ENCODE data around the gene C10orf53. TPM values are rescaled to one million over a fixed set of nuclear protein-coding genes. Genes with fewer than 3 reads are reported as not detected.
"Not testable (repeated sequence)": the region's sequence is repeated elsewhere in the genome, so short reads cannot be mapped to it uniquely, and the experiment has no call there.

The C10orf53 gene
- polyA plus RNA-seq, 4 donors: not detected

DNA sequence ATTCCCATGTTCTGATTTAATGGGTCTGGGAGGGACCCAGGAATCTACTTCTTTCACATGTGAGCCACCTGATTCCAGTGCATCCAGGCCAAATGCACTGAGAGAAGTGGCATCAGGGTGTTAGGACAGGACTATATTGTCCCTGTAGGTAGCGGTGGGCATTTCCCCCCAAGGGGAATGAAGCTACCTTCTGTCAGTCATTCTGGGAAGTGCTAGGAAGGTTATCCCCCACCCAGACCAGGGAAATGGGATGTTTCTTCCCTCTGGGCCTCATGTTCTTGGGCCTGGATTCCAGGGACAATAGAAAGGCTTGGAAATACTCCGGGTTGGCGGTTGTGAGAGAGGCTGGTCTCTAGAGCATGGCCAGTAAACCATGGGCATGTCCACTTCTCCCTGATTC, 20.8 kb downstream of the C10orf53 start:
- FAIRE-seq (no peak), DNase-seq (no peak)
- peaks cover 0 to 6% (median 0%) of the 10 kb centered on the region in 3 donors for H3K27me3 ChIP-seq (ENCODE audit: control insufficient read depth in 3 of 3, insufficient read depth in 3 of 3, low read length in 3 of 3)
- WGBS, 3 donors: 90 to 91% (median 90%) methylated on average over 3 of the region's 3 CpGs
- H3K36me3 ChIP-seq (ENCODE audit: control insufficient read depth in 3 of 3, insufficient read depth in 2 of 3, low read depth in 1 of 3, low read length in 3 of 3): no peaks in the 10 kb centered on the region
- H3K4me1 ChIP-seq (ENCODE audit: control insufficient read depth in 3 of 3, insufficient read depth in 2 of 3, low read depth in 1 of 3, low read length in 2 of 3): no peaks in the 10 kb centered on the region
- H3K9me3 ChIP-seq (ENCODE audit: control insufficient read depth in 2 of 2, insufficient read depth in 1 of 2, low read depth in 1 of 2, low read length in 1 of 2): peaks cover 0 to 1% of the 10 kb centered on the region in 2 donors
- no peak overlapping the region for H3K27ac ChIP-seq (ENCODE audit: low read depth in 1 of 3, low read length in 2 of 3)
- H3K4me3 ChIP-seq (ENCODE audit: low read depth in 1 of 3, low read length in 3 of 3): no peak overlapping the region

DNA sequence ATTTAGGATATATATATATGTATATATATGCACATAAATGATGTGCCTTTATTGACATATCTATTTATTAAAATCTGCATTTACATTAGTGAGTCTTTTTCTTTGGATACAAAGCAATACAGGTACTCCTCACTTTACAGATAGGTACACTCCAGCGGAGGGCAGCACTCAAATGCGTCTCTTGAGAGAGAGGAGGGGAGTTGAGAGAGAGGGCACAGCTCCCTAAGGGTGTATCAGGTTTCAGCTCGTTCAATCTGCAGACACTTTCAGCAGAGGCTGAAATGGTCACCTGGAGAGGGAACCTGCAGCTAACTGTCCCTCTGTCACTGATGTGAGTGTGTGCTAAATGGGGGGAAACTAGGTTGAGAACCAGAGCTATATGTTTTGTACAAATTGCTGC, 21.5 kb downstream of the C10orf53 start:
- Histone ChIP-seq H3K27ac (ENCODE audit: low read depth in 1 of 3, low read length in 2 of 3) (no peak overlapping the region), H3K36me3 (ENCODE audit: control insufficient read depth in 3 of 3, insufficient read depth in 2 of 3, low read depth in 1 of 3, low read length in 3 of 3) (no peaks in the 10 kb centered on the region), H3K4me3 (ENCODE audit: low read depth in 1 of 3, low read length in 3 of 3) (no peak overlapping the region), H3K9me3 (ENCODE audit: control insufficient read depth in 2 of 2, insufficient read depth in 1 of 2, low read depth in 1 of 2, low read length in 1 of 2) (peaks cover 0 to 4% of the 10 kb centered on the region in 2 donors), H3K4me1 (ENCODE audit: control insufficient read depth in 3 of 3, insufficient read depth in 2 of 3, low read depth in 1 of 3, low read length in 2 of 3) (no peaks in the 10 kb centered on the region), H3K27me3 (ENCODE audit: control insufficient read depth in 3 of 3, insufficient read depth in 3 of 3, low read length in 3 of 3) (peaks cover 0 to 6% (median 0%) of the 10 kb centered on the region in 3 donors)
- DNase-seq: no peak
- WGBS, 3 donors: 8 to 20% (median 14%) methylated on average over 3 of the region's 3 CpGs
- no peak for FAIRE-seq

DNA sequence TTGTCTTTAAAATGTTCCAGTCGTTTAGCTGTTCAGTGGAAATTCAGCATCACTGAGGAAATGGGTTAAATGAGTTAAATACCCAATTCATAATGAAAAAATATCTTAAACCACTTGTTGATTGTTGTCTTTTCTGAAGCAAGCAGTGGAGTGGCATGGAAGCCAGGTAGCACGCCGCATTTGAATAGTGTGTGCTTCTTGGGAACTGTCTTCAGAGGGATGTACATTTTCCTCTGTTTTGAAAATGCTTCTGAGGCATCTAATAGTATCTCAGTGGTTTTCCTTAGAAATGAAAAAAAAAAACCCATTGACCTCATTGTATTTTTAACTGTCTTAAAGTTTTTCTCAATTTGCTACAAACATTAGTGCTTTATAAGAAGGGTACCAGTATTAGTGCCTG, 28.1 kb downstream of the C10orf53 start:
- Histone ChIP-seq H3K4me3 (ENCODE audit: low read depth in 1 of 3, low read length in 3 of 3) (no peak overlapping the region), H3K9me3 (ENCODE audit: control insufficient read depth in 2 of 2, insufficient read depth in 1 of 2, low read depth in 1 of 2, low read length in 1 of 2) (peaks cover 0 to 4% of the 10 kb centered on the region in 2 donors), H3K27ac (ENCODE audit: low read depth in 1 of 3, low read length in 2 of 3) (no peak overlapping the region), H3K4me1 (ENCODE audit: control insufficient read depth in 3 of 3, insufficient read depth in 2 of 3, low read depth in 1 of 3, low read length in 2 of 3) (no peaks in the 10 kb centered on the region), H3K27me3 (ENCODE audit: control insufficient read depth in 3 of 3, insufficient read depth in 3 of 3, low read length in 3 of 3) (peaks cover 0 to 6% (median 2%) of the 10 kb centered on the region in 3 donors), H3K36me3 (ENCODE audit: control insufficient read depth in 3 of 3, insufficient read depth in 2 of 3, low read depth in 1 of 3, low read length in 3 of 3) (no peaks in the 10 kb centered on the region)
- 76 to 79% (median 77%) methylated on average over 3 of the region's 3 CpGs for WGBS, 3 donors
- FAIRE-seq (no peak), DNase-seq (no peak)

DNA sequence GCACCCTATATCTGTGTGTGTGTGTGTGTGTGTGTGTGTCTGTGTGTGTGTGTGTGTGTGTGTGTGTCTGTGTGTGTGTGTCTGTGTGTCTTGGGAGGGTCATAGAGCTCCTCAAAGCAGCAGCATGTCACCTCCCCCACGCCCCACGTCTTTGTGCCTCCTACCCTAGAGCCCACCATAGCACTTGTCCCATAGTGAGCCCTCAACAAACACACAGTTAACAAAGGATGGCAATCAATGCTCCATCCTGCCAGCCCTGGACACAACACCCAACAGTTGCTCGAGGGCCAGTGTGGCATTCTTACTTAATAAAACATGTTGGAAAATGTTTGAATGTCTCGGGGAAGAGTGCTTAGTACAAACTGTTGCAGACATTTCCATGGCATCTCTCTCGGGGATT, 30.5 kb downstream of the C10orf53 start:
- Histone ChIP-seq H3K36me3 (ENCODE audit: control insufficient read depth in 3 of 3, insufficient read depth in 2 of 3, low read depth in 1 of 3, low read length in 3 of 3) (no peaks in the 10 kb centered on the region), H3K4me1 (ENCODE audit: control insufficient read depth in 3 of 3, insufficient read depth in 2 of 3, low read depth in 1 of 3, low read length in 2 of 3) (no peaks in the 10 kb centered on the region), H3K27ac (ENCODE audit: low read depth in 1 of 3, low read length in 2 of 3) (no peak overlapping the region), H3K27me3 (ENCODE audit: control insufficient read depth in 3 of 3, insufficient read depth in 3 of 3, low read length in 3 of 3) (peaks cover 0 to 4% (median 2%) of the 10 kb centered on the region in 3 donors), H3K4me3 (ENCODE audit: low read depth in 1 of 3, low read length in 3 of 3) (no peak overlapping the region), H3K9me3 (ENCODE audit: control insufficient read depth in 2 of 2, insufficient read depth in 1 of 2, low read depth in 1 of 2, low read length in 1 of 2) (peaks cover 0 to 4% of the 10 kb centered on the region in 2 donors)
- WGBS, 3 donors: 58 to 74% (median 61%) methylated on average over 5 of the region's 5 CpGs
- no peak for FAIRE-seq
- DNase-seq: no peak

DNA sequence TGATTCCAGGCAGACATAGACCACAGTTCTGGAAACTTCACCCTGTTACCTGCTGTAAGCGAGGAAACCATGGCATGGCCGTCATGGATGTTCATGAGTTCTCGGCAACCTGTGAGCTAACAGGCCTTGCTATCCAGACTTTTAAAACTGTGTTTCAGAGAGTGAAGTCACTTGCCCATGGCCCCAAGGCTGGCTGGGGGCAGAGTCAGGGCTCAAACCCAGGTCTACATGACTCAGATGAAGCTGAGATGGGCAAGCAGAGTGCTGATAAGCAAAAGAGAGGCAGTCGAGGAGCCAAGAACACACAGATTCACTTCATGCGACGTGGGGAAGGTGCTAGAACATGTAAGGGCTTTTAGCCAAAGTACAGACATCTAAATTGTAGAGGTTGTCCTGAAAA, 31.5 kb downstream of the C10orf53 start:
- Histone ChIP-seq H3K36me3 (ENCODE audit: control insufficient read depth in 3 of 3, insufficient read depth in 2 of 3, low read depth in 1 of 3, low read length in 3 of 3) (no peaks in the 10 kb centered on the region), H3K4me3 (ENCODE audit: low read depth in 1 of 3, low read length in 3 of 3) (no peak overlapping the region), H3K4me1 (ENCODE audit: control insufficient read depth in 3 of 3, insufficient read depth in 2 of 3, low read depth in 1 of 3, low read length in 2 of 3) (no peaks in the 10 kb centered on the region), H3K27ac (ENCODE audit: low read depth in 1 of 3, low read length in 2 of 3) (no peak overlapping the region), H3K27me3 (ENCODE audit: control insufficient read depth in 3 of 3, insufficient read depth in 3 of 3, low read length in 3 of 3) (peaks cover 0 to 4% (median 2%) of the 10 kb centered on the region in 3 donors), H3K9me3 (ENCODE audit: control insufficient read depth in 2 of 2, insufficient read depth in 1 of 2, low read depth in 1 of 2, low read length in 1 of 2) (no peaks in the 10 kb centered on the region)
- no peak for DNase-seq
- 78 to 83% (median 81%) methylated on average over 6 of the region's 6 CpGs for WGBS, 3 donors
- no peak for FAIRE-seq

DNA sequence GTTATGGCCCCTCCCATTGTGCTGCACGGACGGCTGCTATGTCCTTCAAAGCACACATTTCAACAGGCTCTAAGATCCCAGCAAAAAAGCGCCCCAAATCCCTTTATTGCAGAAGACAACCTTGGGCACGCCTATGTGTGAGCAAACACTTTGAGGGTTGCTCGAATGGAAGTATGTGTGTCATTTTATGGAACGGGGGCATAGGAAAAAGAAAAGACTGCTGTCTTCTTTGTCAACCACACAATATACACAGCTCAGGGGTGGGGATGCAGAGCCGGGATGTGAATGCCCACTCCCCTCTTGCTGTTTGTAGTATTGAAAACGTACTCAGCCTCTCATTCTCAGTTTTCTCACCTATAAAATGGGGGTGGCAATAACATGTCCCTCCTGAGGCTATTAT, 32.0 kb downstream of the C10orf53 start:
- DNase-seq (no peak), FAIRE-seq (no peak)
- peaks cover 0 to 4% (median 2%) of the 10 kb centered on the region in 3 donors for H3K27me3 ChIP-seq (ENCODE audit: control insufficient read depth in 3 of 3, insufficient read depth in 3 of 3, low read length in 3 of 3)
- H3K4me1 ChIP-seq (ENCODE audit: control insufficient read depth in 3 of 3, insufficient read depth in 2 of 3, low read depth in 1 of 3, low read length in 2 of 3): no peaks in the 10 kb centered on the region
- H3K4me3 ChIP-seq (ENCODE audit: low read depth in 1 of 3, low read length in 3 of 3): no peak overlapping the region
- no peak overlapping the region for H3K27ac ChIP-seq (ENCODE audit: low read depth in 1 of 3, low read length in 2 of 3)
- H3K9me3 ChIP-seq (ENCODE audit: control insufficient read depth in 2 of 2, insufficient read depth in 1 of 2, low read depth in 1 of 2, low read length in 1 of 2): no peaks in the 10 kb centered on the region
- 24 to 52% (median 26%) methylated on average over 8 of the region's 8 CpGs for WGBS, 3 donors
- H3K36me3 ChIP-seq (ENCODE audit: control insufficient read depth in 3 of 3, insufficient read depth in 2 of 3, low read depth in 1 of 3, low read length in 3 of 3): no peaks in the 10 kb centered on the region

DNA sequence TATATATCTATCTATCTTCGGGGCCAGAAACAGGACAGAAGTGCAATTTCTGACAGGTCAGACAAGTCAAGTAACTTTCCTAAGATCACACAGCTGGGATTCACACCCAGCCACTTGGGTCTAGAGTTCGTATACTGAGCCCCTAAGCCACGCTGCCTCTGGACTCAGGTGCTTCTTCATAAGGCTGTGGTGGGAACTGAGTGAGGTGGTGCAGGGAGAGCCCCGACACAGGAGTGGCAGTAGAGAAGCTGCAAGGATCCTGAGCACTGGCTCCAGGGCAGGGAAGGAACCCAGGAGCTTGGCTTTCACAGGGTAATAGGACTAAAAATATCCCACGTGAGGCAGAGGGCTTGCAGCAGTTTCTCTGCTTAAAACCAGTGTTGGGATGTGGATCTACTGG, 33.8 kb downstream of the C10orf53 start:
- DNase-seq (no peak), FAIRE-seq (no peak)
- no peak overlapping the region for H3K27ac ChIP-seq (ENCODE audit: low read depth in 1 of 3, low read length in 2 of 3)
- 65 to 85% (median 76%) methylated on average over 5 of the region's 5 CpGs for WGBS, 3 donors
- H3K9me3 ChIP-seq (ENCODE audit: control insufficient read depth in 2 of 2, insufficient read depth in 1 of 2, low read depth in 1 of 2, low read length in 1 of 2): no peaks in the 10 kb centered on the region
- no peaks in the 10 kb centered on the region for H3K36me3 ChIP-seq (ENCODE audit: control insufficient read depth in 3 of 3, insufficient read depth in 2 of 3, low read depth in 1 of 3, low read length in 3 of 3)
- H3K4me3 ChIP-seq (ENCODE audit: low read depth in 1 of 3, low read length in 3 of 3): no peak overlapping the region
- no peaks in the 10 kb centered on the region for H3K4me1 ChIP-seq (ENCODE audit: control insufficient read depth in 3 of 3, insufficient read depth in 2 of 3, low read depth in 1 of 3, low read length in 2 of 3)
- peaks cover 0 to 2% (median 0%) of the 10 kb centered on the region in 3 donors for H3K27me3 ChIP-seq (ENCODE audit: control insufficient read depth in 3 of 3, insufficient read depth in 3 of 3, low read length in 3 of 3)

DNA sequence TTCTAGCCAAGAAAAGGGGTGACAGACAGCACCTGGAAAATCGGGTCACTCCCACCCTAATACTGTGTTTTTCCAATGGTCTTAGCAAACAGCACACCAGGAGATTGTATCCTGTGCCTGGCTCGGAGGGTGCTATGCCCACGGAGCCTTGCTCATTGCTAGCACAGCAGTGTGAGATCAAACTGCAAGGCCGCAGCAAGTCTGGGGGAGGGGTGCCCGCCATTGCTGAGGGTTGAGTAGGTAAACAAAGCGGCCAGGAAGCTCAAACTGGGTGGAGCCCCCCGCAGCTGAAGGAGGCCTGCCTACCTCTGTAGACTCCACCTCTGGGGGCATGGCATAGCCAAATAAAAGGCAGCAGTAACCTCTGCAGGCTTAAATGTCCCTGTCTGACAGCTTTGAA, 35.7 kb downstream of the C10orf53 start:
- not testable (repeated sequence) for H3K27ac ChIP-seq (ENCODE audit: low read depth in 1 of 3, low read length in 2 of 3); H3K4me1 ChIP-seq (ENCODE audit: control insufficient read depth in 3 of 3, insufficient read depth in 2 of 3, low read depth in 1 of 3, low read length in 2 of 3); H3K36me3 ChIP-seq (ENCODE audit: control insufficient read depth in 3 of 3, insufficient read depth in 2 of 3, low read depth in 1 of 3, low read length in 3 of 3); H3K27me3 ChIP-seq (ENCODE audit: control insufficient read depth in 3 of 3, insufficient read depth in 3 of 3, low read length in 3 of 3); H3K4me3 ChIP-seq (ENCODE audit: low read depth in 1 of 3, low read length in 3 of 3); DNase-seq; FAIRE-seq; H3K9me3 ChIP-seq (ENCODE audit: control insufficient read depth in 2 of 2, insufficient read depth in 1 of 2, low read depth in 1 of 2, low read length in 1 of 2)
- 87 to 89% (median 87%) methylated on average over 7 of the region's 7 CpGs for WGBS, 3 donors

DNA sequence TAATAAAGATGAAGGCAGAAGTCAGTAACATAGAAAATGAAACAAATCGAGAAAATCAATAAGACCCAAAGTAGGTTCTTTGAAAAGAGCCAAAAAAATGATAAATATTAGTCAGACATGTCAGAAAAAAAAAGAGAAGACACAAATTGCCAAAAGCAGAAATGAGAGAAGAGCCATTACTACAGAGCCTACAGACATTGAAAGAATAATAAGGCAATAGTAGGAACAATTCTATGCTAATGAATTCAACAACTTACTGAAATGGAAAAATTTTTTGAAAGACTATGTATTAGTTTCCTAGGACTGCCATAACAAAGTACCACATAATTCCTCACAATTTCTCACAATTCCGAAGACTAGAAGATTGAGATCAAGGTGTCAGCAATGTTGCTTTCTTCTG, 47.1 kb downstream of the C10orf53 start:
- 61 to 70% (median 67%) methylated on average over 2 of the region's 2 CpGs for WGBS, 3 donors
- H3K4me3 ChIP-seq (ENCODE audit: low read depth in 1 of 3, low read length in 3 of 3): no peak overlapping the region
- DNase-seq: no peak
- no peaks in the 10 kb centered on the region for H3K4me1 ChIP-seq (ENCODE audit: control insufficient read depth in 3 of 3, insufficient read depth in 2 of 3, low read depth in 1 of 3, low read length in 2 of 3)
- H3K36me3 ChIP-seq (ENCODE audit: control insufficient read depth in 3 of 3, insufficient read depth in 2 of 3, low read depth in 1 of 3, low read length in 3 of 3): no peaks in the 10 kb centered on the region
- H3K27me3 ChIP-seq (ENCODE audit: control insufficient read depth in 3 of 3, insufficient read depth in 3 of 3, low read length in 3 of 3): no peaks in the 10 kb centered on the region
- FAIRE-seq: no peak
- no peaks in the 10 kb centered on the region for H3K9me3 ChIP-seq (ENCODE audit: control insufficient read depth in 2 of 2, insufficient read depth in 1 of 2, low read depth in 1 of 2, low read length in 1 of 2)
- no peak overlapping the region for H3K27ac ChIP-seq (ENCODE audit: low read depth in 1 of 3, low read length in 2 of 3)
